ENCODE results near the gene GNB1. TPM values are rescaled to one million over a fixed set of nuclear protein-coding genes. Genes with fewer than 3 reads are reported as not detected.

Gene GNB1
- total RNA-seq, 1 experiment from 2014 or later: 400 TPM

GRCh38 chr1:1825217-1825616, 65.7 kb downstream of the GNB1 start:
- Mint-ChIP-seq H3K9me3 (no peaks in the 10 kb centered on the region), H3K4me1 (peaks cover 20 to 21% of the 10 kb centered on the region in 2 experiments), H3K4me3 (no peak overlapping the region), H3K27ac (peak overlapping the region in 1 of 3 experiments; percentile 26; a peak in 4 of 7 replicates), H3K27me3 (ENCODE audit: low read depth) (no peaks in the 10 kb centered on the region), H3K36me3 (ENCODE audit: insufficient read depth in 1 of 3, low read depth in 3 of 3) (peaks cover 14 to 49% (median 45%) of the 10 kb centered on the region in 3 experiments; a peak in 6 of 7 replicates)
- no peak overlapping the region for H4K91ac ChIP-seq (ENCODE audit: insufficient read length, low read depth, low read length)
- H2BK15ac ChIP-seq (ENCODE audit: low read depth, low read length): no peak overlapping the region
- H3K4ac ChIP-seq (ENCODE audit: low read depth, low read length): no peak overlapping the region
- WGBS (ENCODE audit: extremely low coverage, insufficient read length, low lambda C conversion rate): no CpG with 5 or more reads among the region's 5 CpGs
- H3K18ac ChIP-seq (ENCODE audit: insufficient read length, low read depth, low read length): no peak overlapping the region
- H3K27me3 ChIP-seq (ENCODE audit: insufficient read depth, low read length): no peaks in the 10 kb centered on the region
- no peak overlapping the region for H2BK120ac ChIP-seq (ENCODE audit: low read depth, low read length, poor library complexity, severe bottlenecking)
- no peaks in the 10 kb centered on the region for H3K23me2 ChIP-seq (ENCODE audit: insufficient read length, low read depth, low read length, poor library complexity, severe bottlenecking)
- H3K27ac ChIP-seq (ENCODE audit: insufficient read length, low read depth, low read length): no peak overlapping the region
- no peak overlapping the region for H3T11ph ChIP-seq (ENCODE audit: low read length)
- H3K56ac ChIP-seq (ENCODE audit: insufficient read length, low read depth, low read length): no peak overlapping the region
- no peak for TF ChIP-seq CTCF (conservative IDR thresholded peaks at IDR 0.05)
- no peak overlapping the region for H3K14ac ChIP-seq (ENCODE audit: insufficient read depth, low read length)
- H3K4me1 ChIP-seq (ENCODE audit: insufficient read depth, low read length): no peaks in the 10 kb centered on the region
- H2BK12ac ChIP-seq (ENCODE audit: insufficient read length, low read depth, low read length): no peak overlapping the region
- DNase-seq: no peak
- no peak overlapping the region for H2AFZ ChIP-seq (ENCODE audit: low read length)
- H3K79me1 ChIP-seq (ENCODE audit: insufficient read depth, low read depth, low read length, poor library complexity, severe bottlenecking): no peaks in the 10 kb centered on the region
- no peak overlapping the region for H3K23ac ChIP-seq (ENCODE audit: insufficient read length, low read depth, low read length)
- H3K79me2 ChIP-seq (ENCODE audit: insufficient read depth, low read length): no peaks in the 10 kb centered on the region; the same call in 1 of the 2 replicates
- H4K20me1 ChIP-seq (ENCODE audit: control insufficient read depth, insufficient read depth, insufficient read length): no peaks in the 10 kb centered on the region
- no peak overlapping the region for H3K4me2 ChIP-seq (ENCODE audit: insufficient read depth, insufficient read length, low read length)
- H2AK5ac ChIP-seq (ENCODE audit: insufficient read length, low read length): no peak overlapping the region
- no peak overlapping the region for H2BK20ac ChIP-seq (ENCODE audit: low read depth, low read length, poor library complexity, severe bottlenecking)
- H2BK5ac ChIP-seq (ENCODE audit: insufficient read length, low read length): no peak overlapping the region
- H3K9ac ChIP-seq (ENCODE audit: extremely low read depth, insufficient read length, low read length): no peak overlapping the region
- H4K8ac ChIP-seq (replicated peaks; ENCODE audit: insufficient read length, low read depth, low read length): no peak overlapping the region
- no peaks in the 10 kb centered on the region for H3K9me3 ChIP-seq (ENCODE audit: control insufficient read depth, low read depth, low read length)
- no peak overlapping the region for H4K5ac ChIP-seq (ENCODE audit: insufficient read length, low read depth, low read length)

All from H9 (cell line).